ENCODE measurements around the gene KANK2. TPM values are rescaled to one million over a fixed set of nuclear protein-coding genes. Genes with fewer than 3 reads are reported as not detected.
A peak's percentile ranks its signal among the peaks of the same experiment; 100 is the strongest.

The KANK2 gene
- total and polyA plus RNA-seq, 8 donors, result 19.0 to 48.7 (median 28.7) TPM

DNA sequence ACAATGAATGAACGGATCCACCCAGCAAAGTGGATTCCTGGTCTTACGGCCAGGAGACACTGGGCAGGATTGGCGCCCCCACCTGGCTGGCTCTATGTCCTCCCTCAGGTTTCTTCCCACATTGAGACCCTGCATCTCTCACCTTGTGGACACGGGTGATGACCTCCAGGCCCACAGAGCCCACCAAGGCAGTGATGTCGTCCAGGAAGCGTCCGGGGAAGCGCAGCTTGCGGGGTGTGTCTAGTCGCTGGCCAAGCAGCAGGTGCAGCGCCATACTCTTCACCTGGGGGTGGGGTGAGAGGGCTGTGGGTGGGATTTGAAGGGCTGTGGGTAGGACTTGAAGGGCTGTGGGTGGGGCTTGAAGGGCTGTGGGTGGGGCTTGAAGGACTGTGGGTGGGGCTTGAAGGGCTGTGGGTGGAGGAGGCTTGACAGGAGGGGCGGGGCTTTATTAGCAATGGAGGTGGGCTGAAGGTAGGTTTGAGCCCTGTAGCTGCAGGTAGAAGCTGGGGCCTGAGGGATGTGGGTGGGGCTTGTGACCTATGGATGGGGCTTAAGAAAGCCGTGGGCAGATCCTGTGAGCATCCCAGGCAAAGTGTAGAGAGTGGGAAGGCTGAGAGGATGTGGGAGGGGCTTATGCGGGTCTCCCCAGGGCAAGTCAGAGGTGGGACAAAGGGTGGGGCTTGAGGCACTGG lies 30.0 kb upstream of the KANK2 start:
- no peak for FAIRE-seq

DNA sequence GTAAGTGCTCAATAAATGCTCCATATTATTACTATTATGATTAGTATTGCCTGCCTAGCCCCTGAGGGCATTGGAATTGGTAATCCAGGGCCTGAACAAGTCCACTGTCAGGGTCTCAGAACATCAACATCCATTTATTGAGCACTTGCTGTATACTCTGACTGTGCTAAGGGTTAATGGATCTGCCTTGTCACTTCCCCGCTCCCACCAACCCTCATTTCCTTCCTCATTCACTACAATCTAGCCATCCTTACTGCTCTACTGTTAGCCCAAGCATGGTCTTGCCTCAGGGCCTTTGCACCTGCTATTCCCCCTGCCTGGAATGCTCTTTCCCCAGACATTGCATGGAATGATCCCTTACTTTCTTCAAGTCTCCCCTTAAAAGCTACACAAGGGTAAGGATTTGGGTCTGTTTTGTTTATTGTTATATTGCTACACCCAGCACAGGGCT lies 29.4 kb upstream of the KANK2 start:
- Histone ChIP-seq H3K27ac (no peak overlapping the region), H3K36me3 (peaks cover 0 to 11% (median 5%) of the 10 kb centered on the region in 3 donors), H3K4me3 (no peak overlapping the region), H3K4me1 (no peaks in the 10 kb centered on the region), H3K9me3 (no peaks in the 10 kb centered on the region), H3K27me3 (no peaks in the 10 kb centered on the region)
- TF ChIP-seq, protein P1, sequence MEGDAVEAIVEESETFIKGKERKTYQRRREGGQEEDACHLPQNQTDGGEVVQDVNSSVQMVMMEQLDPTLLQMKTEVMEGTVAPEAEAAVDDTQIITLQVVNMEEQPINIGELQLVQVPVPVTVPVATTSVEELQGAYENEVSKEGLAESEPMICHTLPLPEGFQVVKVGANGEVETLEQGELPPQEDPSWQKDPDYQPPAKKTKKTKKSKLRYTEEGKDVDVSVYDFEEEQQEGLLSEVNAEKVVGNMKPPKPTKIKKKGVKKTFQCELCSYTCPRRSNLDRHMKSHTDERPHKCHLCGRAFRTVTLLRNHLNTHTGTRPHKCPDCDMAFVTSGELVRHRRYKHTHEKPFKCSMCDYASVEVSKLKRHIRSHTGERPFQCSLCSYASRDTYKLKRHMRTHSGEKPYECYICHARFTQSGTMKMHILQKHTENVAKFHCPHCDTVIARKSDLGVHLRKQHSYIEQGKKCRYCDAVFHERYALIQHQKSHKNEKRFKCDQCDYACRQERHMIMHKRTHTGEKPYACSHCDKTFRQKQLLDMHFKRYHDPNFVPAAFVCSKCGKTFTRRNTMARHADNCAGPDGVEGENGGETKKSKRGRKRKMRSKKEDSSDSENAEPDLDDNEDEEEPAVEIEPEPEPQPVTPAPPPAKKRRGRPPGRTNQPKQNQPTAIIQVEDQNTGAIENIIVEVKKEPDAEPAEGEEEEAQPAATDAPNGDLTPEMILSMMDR (IDR thresholded peaks at IDR 0.05), result no peak
- WGBS, 2 donors, result 81 to 100% methylated on average over 1 of the region's 1 CpG
- no peak for DNase-seq
- ATAC-seq, result no peak
- intact Hi-C loops (cut with DNase I), result no loop called here
- no peak for FAIRE-seq

More for the DNA sequence above, 30.0 kb upstream of the KANK2 start:
- ATAC-seq, result peak in 1 of 4 donors; percentile 10
- no peaks in the 10 kb centered on the region for H3K9me3 ChIP-seq
- H3K4me1 ChIP-seq, result no peaks in the 10 kb centered on the region
- TF ChIP-seq, protein P1 (IDR thresholded peaks at IDR 0.05), result no peak
- H3K27ac ChIP-seq, result no peak overlapping the region
- no peaks in the 10 kb centered on the region for H3K27me3 ChIP-seq
- H3K4me3 ChIP-seq, result no peak overlapping the region
- intact Hi-C loops (cut with DNase I), result no loop called here
- 95% methylated on average over 14 of the region's 14 CpGs for WGBS, 2 donors
- no peak for DNase-seq
- H3K36me3 ChIP-seq, result peaks cover 0 to 11% (median 0%) of the 10 kb centered on the region in 3 donors

DNA sequence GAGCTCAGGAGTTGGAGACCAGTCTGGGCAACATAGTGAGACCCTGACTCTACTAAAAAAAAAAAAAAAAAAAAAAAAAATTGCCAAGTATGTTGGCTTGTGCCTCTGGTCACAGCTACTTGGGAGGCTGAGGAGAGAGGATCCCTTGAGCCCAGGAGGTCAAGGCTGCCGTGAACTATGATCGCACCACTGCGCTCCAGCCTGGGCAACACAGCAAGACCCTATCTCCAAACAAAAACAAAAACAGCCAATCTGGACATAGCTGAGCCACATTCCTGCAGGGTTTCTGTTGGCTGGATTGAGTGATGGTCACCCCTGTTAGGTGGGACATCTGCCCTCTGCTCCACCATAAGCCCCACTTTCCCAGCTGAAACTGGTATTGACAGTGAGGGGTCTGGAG lies 28.5 kb upstream of the KANK2 start:
- Histone ChIP-seq H3K36me3 (peaks cover 0 to 18% (median 6%) of the 10 kb centered on the region in 3 donors), H3K4me3 (no peak overlapping the region), H3K4me1 (no peaks in the 10 kb centered on the region), H3K27me3 (no peaks in the 10 kb centered on the region), H3K9me3 (no peaks in the 10 kb centered on the region), H3K27ac (no peak overlapping the region)
- DNase-seq, result no peak
- ATAC-seq, result no peak
- TF ChIP-seq, protein P1 (IDR thresholded peaks at IDR 0.05), result no peak
- intact Hi-C loops (cut with DNase I), result no loop called here
- no peak for FAIRE-seq
- WGBS, 2 donors, result 89 to 99% methylated on average over 3 of the region's 3 CpGs

DNA sequence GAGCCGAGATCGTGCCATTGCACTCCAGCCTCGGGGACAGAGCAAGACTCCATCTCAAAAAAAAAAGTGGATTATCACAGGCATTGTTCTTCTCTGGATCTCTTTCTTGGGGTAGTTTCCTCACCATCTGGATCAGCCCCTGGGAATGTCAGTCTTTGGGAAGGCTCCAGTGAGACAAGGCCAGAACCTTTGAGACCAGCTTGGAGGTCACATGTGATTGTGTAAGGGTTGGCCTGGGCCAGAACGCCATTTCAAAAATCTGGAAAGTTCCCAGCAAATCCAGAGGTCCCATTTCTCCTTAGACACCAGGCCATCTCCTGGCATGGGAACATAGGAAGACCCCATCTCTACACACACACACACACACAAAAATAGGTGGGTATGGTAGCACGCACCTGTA lies 27.8 kb upstream of the KANK2 start:
- TF ChIP-seq, protein P1 (IDR thresholded peaks at IDR 0.05), result no peak
- Histone ChIP-seq H3K9me3 (no peaks in the 10 kb centered on the region), H3K36me3 (peaks cover 0 to 18% (median 6%) of the 10 kb centered on the region in 3 donors), H3K27me3 (no peaks in the 10 kb centered on the region), H3K4me3 (no peak overlapping the region), H3K4me1 (no peaks in the 10 kb centered on the region), H3K27ac (no peak overlapping the region)
- FAIRE-seq (no peak), ATAC-seq (peak in 1 of 4 donors; percentile 42), DNase-seq (no peak)
- WGBS, 2 donors, result 87 to 90% methylated on average over 5 of the region's 5 CpGs
- intact Hi-C loops (cut with DNase I), result no loop called here

DNA sequence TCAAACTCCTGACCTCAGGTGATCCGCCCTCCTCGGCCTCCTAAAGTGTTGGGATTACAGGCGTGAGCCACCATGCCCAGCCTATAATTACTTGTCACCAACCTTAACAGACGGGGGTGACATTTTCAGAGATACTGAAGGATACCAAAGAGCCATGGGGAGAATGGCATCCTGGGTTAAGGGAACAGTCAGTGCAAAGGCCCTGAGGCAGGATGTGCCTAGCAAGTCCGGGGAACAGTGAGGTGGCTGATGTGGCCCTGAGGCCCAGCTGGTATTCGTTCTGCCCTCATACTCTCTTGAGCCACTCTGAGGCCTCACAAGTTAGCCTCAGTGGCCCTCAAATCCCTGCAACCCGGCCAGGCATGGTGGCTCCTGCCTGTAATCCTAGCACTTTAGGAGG lies 27.1 kb upstream of the KANK2 start:
- intact Hi-C loops (cut with DNase I), result no loop called here
- WGBS, 2 donors, result 95 to 97% methylated on average over 7 of the region's 7 CpGs
- H3K27me3 ChIP-seq, result no peaks in the 10 kb centered on the region
- no peak for DNase-seq
- no peaks in the 10 kb centered on the region for H3K9me3 ChIP-seq
- peaks cover 0 to 18% (median 6%) of the 10 kb centered on the region in 3 donors for H3K36me3 ChIP-seq
- no peaks in the 10 kb centered on the region for H3K4me1 ChIP-seq
- no peak for FAIRE-seq
- no peak overlapping the region for H3K27ac ChIP-seq
- no peak overlapping the region for H3K4me3 ChIP-seq
- TF ChIP-seq, protein P1 (IDR thresholded peaks at IDR 0.05), result no peak
- no peak for ATAC-seq

All from pancreas (tissue), 10 donors.